HepG2 (cell line): ENCODE data around the gene AFAP1L2.

Experiments used
- CTCF ChIP-seq: sonication (generic); formaldehyde crosslinking; IDR thresholded peaks from 2 replicates; pipeline ENCODE4 v1.5.0; 2020; ENCODE audit warnings: mild to moderate bottlenecking, missing genetic modification reagents, moderate library complexity
- NR3C1 ChIP-seq: sonication (generic); formaldehyde crosslinking; IDR thresholded peaks from 2 replicates; pipeline ENCODE4 v1.4.0; 2020; ENCODE audit warnings: missing genetic modification reagents

DNA sequence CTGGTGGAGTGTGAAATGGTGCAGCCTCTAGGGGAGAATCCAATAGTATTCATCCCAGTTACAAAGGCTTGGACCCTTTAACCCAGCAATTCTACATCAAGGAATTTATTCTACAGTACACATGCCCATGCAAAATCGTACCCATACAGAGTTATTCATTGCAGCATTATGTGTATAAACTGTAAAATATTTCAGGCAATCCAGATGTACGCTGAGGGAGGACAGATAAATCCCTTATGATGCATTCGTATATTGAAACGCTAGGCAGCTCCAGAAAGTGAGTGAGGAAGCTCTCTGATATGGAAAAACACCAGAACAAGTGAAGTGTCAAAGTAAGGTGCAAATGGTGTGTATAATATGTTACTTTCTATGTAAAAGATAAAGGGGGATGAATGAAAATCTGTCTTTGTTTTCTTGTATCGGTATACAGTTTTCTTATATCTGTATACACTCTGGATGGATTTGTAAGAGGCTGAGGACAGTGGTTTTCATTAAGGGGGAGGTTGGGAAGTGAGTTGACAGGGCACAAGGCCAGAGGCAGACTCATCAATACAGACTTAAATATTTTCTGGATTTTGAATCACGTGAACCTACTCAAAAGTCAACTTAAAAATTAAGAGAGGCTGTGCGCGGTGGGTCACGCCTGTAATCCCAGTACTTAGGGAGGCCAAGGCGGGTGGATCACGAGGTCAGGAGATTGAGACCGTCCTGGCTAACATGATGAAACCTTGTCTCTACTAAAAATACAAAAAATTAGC is 148.1 kb downstream of the AFAP1L2 start:
- TF ChIP-seq NR3C1, result no peak
- TF ChIP-seq CTCF, result no peak
